Measurements from ENCODE around the gene PTPRK.

- TF ChIP-seq, protein P1, sequence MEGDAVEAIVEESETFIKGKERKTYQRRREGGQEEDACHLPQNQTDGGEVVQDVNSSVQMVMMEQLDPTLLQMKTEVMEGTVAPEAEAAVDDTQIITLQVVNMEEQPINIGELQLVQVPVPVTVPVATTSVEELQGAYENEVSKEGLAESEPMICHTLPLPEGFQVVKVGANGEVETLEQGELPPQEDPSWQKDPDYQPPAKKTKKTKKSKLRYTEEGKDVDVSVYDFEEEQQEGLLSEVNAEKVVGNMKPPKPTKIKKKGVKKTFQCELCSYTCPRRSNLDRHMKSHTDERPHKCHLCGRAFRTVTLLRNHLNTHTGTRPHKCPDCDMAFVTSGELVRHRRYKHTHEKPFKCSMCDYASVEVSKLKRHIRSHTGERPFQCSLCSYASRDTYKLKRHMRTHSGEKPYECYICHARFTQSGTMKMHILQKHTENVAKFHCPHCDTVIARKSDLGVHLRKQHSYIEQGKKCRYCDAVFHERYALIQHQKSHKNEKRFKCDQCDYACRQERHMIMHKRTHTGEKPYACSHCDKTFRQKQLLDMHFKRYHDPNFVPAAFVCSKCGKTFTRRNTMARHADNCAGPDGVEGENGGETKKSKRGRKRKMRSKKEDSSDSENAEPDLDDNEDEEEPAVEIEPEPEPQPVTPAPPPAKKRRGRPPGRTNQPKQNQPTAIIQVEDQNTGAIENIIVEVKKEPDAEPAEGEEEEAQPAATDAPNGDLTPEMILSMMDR (conservative IDR thresholded peaks at IDR 0.05 in 1 of 2, IDR thresholded peaks at IDR 0.05 in 1 of 2; ENCODE audit: low read depth in 1 of 2, low read length in 2 of 2), result no peak
- no peak for TF ChIP-seq EZH2 (IDR thresholded peaks at IDR 0.05; ENCODE audit: low read length, missing control alignments)
Measured at GRCh38 chr6:128156321-128157111, 363.9 kb downstream of the PTPRK start.

Measured in fibroblast of lung (primary cell).